Fibroblast of lung (primary cell): Measurements from ENCODE around the gene PPP5C.

Source experiments
- EZH2 ChIP-seq: IDR thresholded peaks from 2 replicates; pipeline ENCODE4 v1.5.1; 2012; ENCODE audit warnings: low read length, control low read depth, mild to moderate bottlenecking; ENCODE audit errors: missing control alignments
- TF ChIP-seq, protein P1 (sequence below), 2 donors: IDR thresholded peaks in 1 of 2; conservative IDR thresholded peaks in 1 of 2; 1 replicate in 1 of 2; 2 replicates in 1 of 2; pipeline ENCODE4 v1.5.1; 2011 to 2012; ENCODE audit warnings: low read length in 2 of 2, control low read depth in 1 of 2, inconsistent platforms in 1 of 2, low read depth in 1 of 2, mild to moderate bottlenecking in 1 of 2

DNA sequence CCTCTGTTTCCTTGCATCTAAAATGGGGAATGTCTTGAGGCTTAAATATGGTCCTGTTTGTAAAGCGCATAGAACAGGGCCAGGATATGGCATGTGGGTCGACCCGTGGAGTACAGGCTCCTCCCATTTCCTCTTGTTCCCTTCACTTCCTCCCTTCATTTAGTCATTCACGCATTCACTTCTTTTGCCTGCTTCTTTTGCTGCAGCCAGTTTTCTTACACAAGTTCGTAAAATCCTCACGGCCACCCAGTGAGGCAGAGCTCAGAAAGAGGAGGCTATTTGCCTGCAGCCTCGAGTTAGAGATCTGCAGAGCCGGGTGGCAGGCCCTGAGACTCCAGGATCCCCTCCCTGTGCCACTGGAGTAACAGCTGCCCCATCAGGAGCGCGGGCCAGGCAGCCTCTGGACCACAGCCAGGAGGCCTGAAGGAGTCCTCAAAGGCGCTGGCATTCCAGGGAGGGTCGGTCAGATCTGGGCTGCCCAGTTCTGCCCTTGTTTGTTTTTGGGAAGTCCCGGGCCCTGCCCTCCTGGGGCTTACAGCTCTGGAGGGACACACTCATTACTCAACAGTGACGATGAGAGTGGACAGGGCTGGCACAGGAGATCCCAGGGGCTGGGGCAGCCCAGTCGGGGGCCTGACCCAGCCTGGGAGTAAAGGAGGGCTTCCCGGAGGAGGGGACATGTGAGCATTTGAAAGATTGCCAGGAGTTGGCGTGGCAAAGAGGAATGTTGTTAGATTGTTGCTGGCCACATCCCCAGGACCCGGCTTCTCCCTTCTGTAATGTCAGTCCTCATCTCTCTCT lies 4.6 kb downstream of the PPP5C start:
- TF ChIP-seq, protein P1, sequence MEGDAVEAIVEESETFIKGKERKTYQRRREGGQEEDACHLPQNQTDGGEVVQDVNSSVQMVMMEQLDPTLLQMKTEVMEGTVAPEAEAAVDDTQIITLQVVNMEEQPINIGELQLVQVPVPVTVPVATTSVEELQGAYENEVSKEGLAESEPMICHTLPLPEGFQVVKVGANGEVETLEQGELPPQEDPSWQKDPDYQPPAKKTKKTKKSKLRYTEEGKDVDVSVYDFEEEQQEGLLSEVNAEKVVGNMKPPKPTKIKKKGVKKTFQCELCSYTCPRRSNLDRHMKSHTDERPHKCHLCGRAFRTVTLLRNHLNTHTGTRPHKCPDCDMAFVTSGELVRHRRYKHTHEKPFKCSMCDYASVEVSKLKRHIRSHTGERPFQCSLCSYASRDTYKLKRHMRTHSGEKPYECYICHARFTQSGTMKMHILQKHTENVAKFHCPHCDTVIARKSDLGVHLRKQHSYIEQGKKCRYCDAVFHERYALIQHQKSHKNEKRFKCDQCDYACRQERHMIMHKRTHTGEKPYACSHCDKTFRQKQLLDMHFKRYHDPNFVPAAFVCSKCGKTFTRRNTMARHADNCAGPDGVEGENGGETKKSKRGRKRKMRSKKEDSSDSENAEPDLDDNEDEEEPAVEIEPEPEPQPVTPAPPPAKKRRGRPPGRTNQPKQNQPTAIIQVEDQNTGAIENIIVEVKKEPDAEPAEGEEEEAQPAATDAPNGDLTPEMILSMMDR (conservative IDR thresholded peaks at IDR 0.05 in 1 of 2, IDR thresholded peaks at IDR 0.05 in 1 of 2; ENCODE audit: low read depth in 1 of 2, low read length in 2 of 2), result no peak
- TF ChIP-seq EZH2, result no peak
